SK-N-SH (cell line): Measurements from ENCODE around the gene CCDC185. TPM values are rescaled to one million over a fixed set of nuclear protein-coding genes. Genes with fewer than 3 reads are reported as not detected.

Source experiments
- CTCF ChIA-PET: fragments of 300-600, 350-600 bp; formaldehyde crosslinking; extraction: SDS; loops from one replicate; lab custom pipeline; 2021; lab: Yijun Ruan, JAX
- POLR2A ChIA-PET: fragments of 350-600 bp; sonication (Branson Sonifier 250); formaldehyde crosslinking; extraction: SDS; loops from one replicate; lab custom pipeline; 2020; ENCODE audit warnings: antibody characterized with exemption, inconsistent platforms; lab: Yijun Ruan, JAX
- DNase-seq: peaks from one replicate; pipeline ENCODE4 v3.0.0; 2012
- H2AFZ ChIP-seq: fragments of 200-600 bp; sonication (generic); 2 replicates; pipeline ENCODE4 v1.8.1; 2016; ENCODE audit warnings: antibody characterized with exemption, mild to moderate bottlenecking, low read depth
- H3F3A ChIP-seq: fragments of 200-600 bp; sonication (generic); replicated peaks from 2 replicates; pipeline ENCODE3; 2016; ENCODE audit warnings: antibody characterized with exemption, mild to moderate bottlenecking; ENCODE audit not compliant: insufficient read depth
- H3K27ac ChIP-seq, 2 experiments: fragments of 200-500 bp in 1 of 2; fragments of 200-600 bp in 1 of 2; sonication (Bioruptor generic) in 1 of 2; sonication (generic), shearing (Covaris generic) in 1 of 2; 2 replicates each; pipeline versions ENCODE4 v1.5.1 to v1.6.1; 2014 to 2016; ENCODE audit warnings: low read depth in 2 of 2, inconsistent platforms in 1 of 2, low read length in 1 of 2, mild to moderate bottlenecking in 1 of 2, mixed read lengths in 1 of 2
- H3K27me3 ChIP-seq: fragments of 200-600 bp; sonication (generic), shearing (Covaris generic); 2 replicates; pipeline ENCODE4 v1.6.1; 2016; ENCODE audit warnings: mixed run types; ENCODE audit not compliant: insufficient read depth
- H3K36me3 ChIP-seq, 2 experiments: fragments of 200-500 bp in 1 of 2; fragments of 200-600 bp in 1 of 2; sonication (Bioruptor generic) in 1 of 2; sonication (generic) in 1 of 2; replicated peaks in 1 of 2; 2 replicates each; pipeline versions ENCODE3 to v1.5.1; 2014 to 2016; ENCODE audit warnings: low read length in 1 of 2, mild to moderate bottlenecking in 1 of 2; ENCODE audit not compliant: insufficient read depth in 2 of 2, control insufficient read depth in 1 of 2
- H3K4me1 ChIP-seq, 2 experiments: fragments of 200-500 bp in 1 of 2; fragments of 200-600 bp in 1 of 2; sonication (Bioruptor generic) in 1 of 2; sonication (generic), shearing (Covaris generic) in 1 of 2; 2 replicates each; pipeline versions ENCODE4 v1.5.1 to v1.6.1; 2014 to 2016; ENCODE audit warnings: low read depth in 1 of 2, low read length in 1 of 2, mixed run types in 1 of 2; ENCODE audit not compliant: insufficient read depth in 2 of 2, control insufficient read depth in 1 of 2
- H3K4me2 ChIP-seq: fragments of 200-600 bp; sonication (generic), shearing (Covaris generic); 2 replicates; pipeline ENCODE4 v1.6.1; 2017; ENCODE audit warnings: mixed run types
- H3K4me3 ChIP-seq, 2 experiments: fragments of 200-500 bp in 1 of 2; fragments of 200-600 bp in 1 of 2; sonication (Bioruptor generic) in 1 of 2; sonication (generic), shearing (Covaris generic) in 1 of 2; 2 replicates each; pipeline versions ENCODE4 v1.5.1 to v1.8.1; 2014 to 2016; ENCODE audit warnings: low read depth in 2 of 2, inconsistent platforms in 1 of 2, low read length in 1 of 2, mild to moderate bottlenecking in 1 of 2, mixed read lengths in 1 of 2, moderate library complexity in 1 of 2
- H3K79me2 ChIP-seq: fragments of 200-600 bp; sonication (generic); 2 replicates; pipeline ENCODE4 v1.8.1; 2017; ENCODE audit warnings: mild to moderate bottlenecking; ENCODE audit not compliant: insufficient read depth
- H3K9ac ChIP-seq: fragments of 200-600 bp; sonication (generic); 2 replicates; pipeline ENCODE4 v1.6.1; 2017; ENCODE audit warnings: mixed run types
- H3K9me2 ChIP-seq: fragments of 200-600 bp; sonication (generic); 2 replicates; pipeline ENCODE4 v1.6.1; 2017; ENCODE audit warnings: mixed run types
- H3K9me3 ChIP-seq: fragments of 200-600 bp; sonication (generic); 2 replicates; pipeline ENCODE4 v1.6.1; 2017; ENCODE audit warnings: mixed run types, mild to moderate bottlenecking, moderate library complexity
- H4K20me1 ChIP-seq: fragments of 200-600 bp; sonication (generic); 2 replicates; pipeline ENCODE4 v1.6.1; 2017; ENCODE audit warnings: mild to moderate bottlenecking, mixed run types; ENCODE audit not compliant: insufficient read depth
- ELF1 ChIP-seq: IDR thresholded peaks from 2 replicates; pipeline ENCODE4 v1.4.0; 2012
- EP300 ChIP-seq, 2 experiments: IDR thresholded peaks; 2 replicates each; pipeline versions ENCODE4 v1.4.0 to v1.6.1; 2012; ENCODE audit warnings: borderline replicate concordance in 1 of 2, low read depth in 1 of 2, low read length in 1 of 2
- EZH2phosphoT487 ChIP-seq: fragments of 200-600 bp; sonication (generic); IDR thresholded peaks from 2 replicates; pipeline ENCODE4 v1.6.1; 2017; ENCODE audit warnings: low read depth, mixed run types, mild to moderate bottlenecking, antibody characterized with exemption, moderate library complexity, borderline replicate concordance
- FOSL2 ChIP-seq: IDR thresholded peaks from 2 replicates; pipeline ENCODE4 v1.4.0; 2012; ENCODE audit warnings: low read depth, mild to moderate bottlenecking, moderate library complexity, borderline replicate concordance
- FOXM1 ChIP-seq: IDR thresholded peaks from 2 replicates; pipeline ENCODE4 v1.4.0; 2012; ENCODE audit warnings: low read depth, mild to moderate bottlenecking
- GABPA ChIP-seq: IDR thresholded peaks from 2 replicates; pipeline ENCODE4 v1.4.0; 2012; ENCODE audit warnings: low read depth, mild to moderate bottlenecking
- GATA2 ChIP-seq: sonication (generic); formaldehyde crosslinking; IDR thresholded peaks from 2 replicates; pipeline ENCODE4 v1.5.0; 2020; ENCODE audit warnings: mild to moderate bottlenecking, missing genetic modification reagents
- JUND ChIP-seq: IDR thresholded peaks from 2 replicates; pipeline ENCODE4 v1.4.0; 2012
- NFIC ChIP-seq: IDR thresholded peaks from 2 replicates; pipeline ENCODE4 v1.4.0; 2012; ENCODE audit warnings: borderline replicate concordance
- NRF1 ChIP-seq: IDR thresholded peaks from 2 replicates; pipeline ENCODE4 v1.6.1; 2012; ENCODE audit warnings: low read depth, mild to moderate bottlenecking, low read length
- PBX3 ChIP-seq: IDR thresholded peaks from 2 replicates; pipeline ENCODE4; 2012
- RAD21 ChIP-seq: IDR thresholded peaks from 2 replicates; pipeline ENCODE4 v1.6.1; 2012; ENCODE audit warnings: mild to moderate bottlenecking, low read length
- RCOR1 ChIP-seq: fragments of 150-350 bp; IDR thresholded peaks from 2 replicates; pipeline ENCODE4 v1.6.1; 2017; ENCODE audit warnings: antibody characterized with exemption, low read length
- RXRA ChIP-seq: IDR thresholded peaks from 2 replicates; pipeline ENCODE4 v1.4.0; 2012; ENCODE audit warnings: low read depth, mild to moderate bottlenecking, borderline replicate concordance
- TEAD4 ChIP-seq: IDR thresholded peaks from 2 replicates; pipeline ENCODE4 v1.4.0; 2012; ENCODE audit warnings: mild to moderate bottlenecking, borderline replicate concordance; ENCODE audit not compliant: insufficient read depth
- YY1 ChIP-seq: IDR thresholded peaks from 2 replicates; pipeline ENCODE4 v1.4.0; 2012; ENCODE audit warnings: low read depth, mild to moderate bottlenecking
- WGBS: methylation state at CpG from one replicate; pipeline ENCODE4 v1.1.6; 2017; ENCODE audit warnings: low lambda C conversion rate; 5-methylcytosine and 5-hydroxymethylcytosine counted together
- polyA plus RNA-seq, 3 experiments: library from polyadenylated mRNA; depleted of rRNA; stranded (reverse); fragments of >200 nt; gene quantifications; 2 replicates each; pipeline ENCODE4 v1.2.3, GENCODE V29; 2012
- TF ChIP-seq, protein P1 (sequence below): fragments of 200-600 bp; sonication (generic); IDR thresholded peaks from 2 replicates; pipeline ENCODE4 v1.6.1; 2017; ENCODE audit warnings: antibody characterized with exemption, mild to moderate bottlenecking, moderate library complexity
- TF ChIP-seq, protein P2 (sequence below): IDR thresholded peaks from 2 replicates; pipeline ENCODE4 v1.4.0; 2012; ENCODE audit warnings: low read depth

The CCDC185 gene
- polyA plus RNA-seq, 1 of the 3 experiments (the other 2 are of a cell fraction) = not detected

DNA sequence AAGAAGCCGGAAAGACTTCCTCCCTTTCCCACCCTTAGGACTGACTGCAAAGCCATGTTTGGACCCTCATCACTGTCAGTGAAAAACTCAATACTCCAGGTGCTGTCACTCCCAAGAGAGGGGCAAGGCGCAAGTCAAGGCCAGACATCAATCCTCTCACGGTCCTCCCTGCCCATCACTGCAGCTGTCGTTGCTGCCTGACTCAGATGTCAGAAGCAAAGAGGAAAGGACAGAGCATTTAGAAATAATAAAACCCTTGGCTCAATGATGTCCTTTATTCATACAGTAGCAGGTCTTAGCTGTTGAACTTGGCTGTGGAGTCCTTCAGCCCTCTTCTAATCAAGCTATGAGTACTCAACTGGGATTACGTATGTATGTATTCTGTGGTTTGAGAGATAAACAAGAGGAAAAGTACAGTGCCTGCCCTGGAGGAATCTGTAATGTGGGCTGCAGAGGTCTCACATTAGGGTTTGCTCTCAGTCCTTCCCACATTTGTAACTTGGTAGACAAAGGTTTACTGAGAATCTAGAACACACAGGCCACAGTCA is 42.8 kb upstream of the CCDC185 start (continued):
- TF ChIP-seq PBX3 (no peak), ELF1 (no peak)

GRCh38 chr1:223352944-223353343 is 40.3 kb upstream of the CCDC185 start:
- CTCF ChIA-PET = interaction anchor here (1.0 to 1.5 kb wide), 2 partner anchors 9 to 15 kb away, joined by 3 to 5 read pairs; no protein-coding TSS in a partner anchor
- TF ChIP-seq RCOR1 = no peak
- TF ChIP-seq FOSL2 = no peak
- TF ChIP-seq YY1 = no peak
- TF ChIP-seq NRF1 = no peak
- no peak for TF ChIP-seq GABPA
- TF ChIP-seq, protein P1, sequence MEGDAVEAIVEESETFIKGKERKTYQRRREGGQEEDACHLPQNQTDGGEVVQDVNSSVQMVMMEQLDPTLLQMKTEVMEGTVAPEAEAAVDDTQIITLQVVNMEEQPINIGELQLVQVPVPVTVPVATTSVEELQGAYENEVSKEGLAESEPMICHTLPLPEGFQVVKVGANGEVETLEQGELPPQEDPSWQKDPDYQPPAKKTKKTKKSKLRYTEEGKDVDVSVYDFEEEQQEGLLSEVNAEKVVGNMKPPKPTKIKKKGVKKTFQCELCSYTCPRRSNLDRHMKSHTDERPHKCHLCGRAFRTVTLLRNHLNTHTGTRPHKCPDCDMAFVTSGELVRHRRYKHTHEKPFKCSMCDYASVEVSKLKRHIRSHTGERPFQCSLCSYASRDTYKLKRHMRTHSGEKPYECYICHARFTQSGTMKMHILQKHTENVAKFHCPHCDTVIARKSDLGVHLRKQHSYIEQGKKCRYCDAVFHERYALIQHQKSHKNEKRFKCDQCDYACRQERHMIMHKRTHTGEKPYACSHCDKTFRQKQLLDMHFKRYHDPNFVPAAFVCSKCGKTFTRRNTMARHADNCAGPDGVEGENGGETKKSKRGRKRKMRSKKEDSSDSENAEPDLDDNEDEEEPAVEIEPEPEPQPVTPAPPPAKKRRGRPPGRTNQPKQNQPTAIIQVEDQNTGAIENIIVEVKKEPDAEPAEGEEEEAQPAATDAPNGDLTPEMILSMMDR = no peak
- TF ChIP-seq GATA2 (CRISPR knock-in tag) = no peak
- TF ChIP-seq NFIC = no peak
- no peak for TF ChIP-seq RXRA
- TF ChIP-seq EP300 (IDR thresholded peaks at IDR 0.05; ENCODE audit: borderline replicate concordance in 1 of 2, low read depth in 1 of 2, low read length in 1 of 2) = no peak
- TF ChIP-seq TEAD4 = no peak
- TF ChIP-seq PBX3 = no peak
- no peak for TF ChIP-seq EZH2phosphoT487
- TF ChIP-seq, protein P2, sequence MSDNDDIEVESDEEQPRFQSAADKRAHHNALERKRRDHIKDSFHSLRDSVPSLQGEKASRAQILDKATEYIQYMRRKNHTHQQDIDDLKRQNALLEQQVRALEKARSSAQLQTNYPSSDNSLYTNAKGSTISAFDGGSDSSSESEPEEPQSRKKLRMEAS = no peak
- TF ChIP-seq FOXM1 = no peak
- TF ChIP-seq RAD21 = no peak
- no peak for TF ChIP-seq JUND
- Histone ChIP-seq H3F3A (no peaks in the 10 kb centered on the region), H3K4me3 (no peak overlapping the region), H3K79me2 (no peaks in the 10 kb centered on the region), H2AFZ (no peak overlapping the region), H3K36me3 (no peaks in the 10 kb centered on the region), H3K4me2 (no peak overlapping the region), H3K9me2 (no peaks in the 10 kb centered on the region), H3K27ac (no peak overlapping the region), H3K9ac (no peak overlapping the region), H4K20me1 (no peaks in the 10 kb centered on the region), H3K4me1 (peaks cover 0 to 10% of the 10 kb centered on the region in 2 experiments; a peak in 2 of 4 replicates), H3K9me3 (no peaks in the 10 kb centered on the region), H3K27me3 (peaks cover 25% of the 10 kb centered on the region; the same call in 1 of the 2 replicates)
- POLR2A ChIA-PET = no interaction called here
- WGBS = 14% methylated on average over 7 of the region's 7 CpGs
- DNase-seq = no peak
